HG03139 (cell line): ENCODE data around the gene PDZRN4.
"Not testable (repeated sequence)": the region's sequence is repeated elsewhere in the genome, so short reads cannot be mapped to it uniquely, and the experiment has no call there.

ENCODE experiments used
- ATAC-seq: cut with Tn5 transposase; IDR thresholded peaks from one replicate; pipeline ENCODE4 v1.9.1; 2021; ENCODE audit not compliant: unreplicated experiment

The PDZRN4 gene

DNA sequence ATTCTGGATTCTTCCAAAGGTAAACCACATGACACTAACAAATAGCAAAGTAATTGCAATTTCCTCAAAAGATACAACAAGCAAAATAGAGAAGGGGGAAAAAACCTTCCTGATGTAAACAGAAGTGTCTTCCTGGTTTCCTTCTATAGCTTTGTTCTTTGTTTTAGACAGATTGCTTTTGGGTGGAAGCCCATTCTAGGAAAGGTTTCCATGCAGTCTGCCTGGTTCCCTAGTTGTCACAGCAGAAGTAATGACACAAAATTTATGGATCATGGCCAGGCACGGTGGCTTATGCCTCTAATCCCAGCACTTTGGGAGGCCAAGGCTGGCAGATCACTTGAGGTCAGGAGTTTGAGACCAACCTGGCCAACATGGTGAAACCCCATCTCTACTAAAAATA, 359.0 kb downstream of the PDZRN4 start:
- not testable (repeated sequence) for ATAC-seq

DNA sequence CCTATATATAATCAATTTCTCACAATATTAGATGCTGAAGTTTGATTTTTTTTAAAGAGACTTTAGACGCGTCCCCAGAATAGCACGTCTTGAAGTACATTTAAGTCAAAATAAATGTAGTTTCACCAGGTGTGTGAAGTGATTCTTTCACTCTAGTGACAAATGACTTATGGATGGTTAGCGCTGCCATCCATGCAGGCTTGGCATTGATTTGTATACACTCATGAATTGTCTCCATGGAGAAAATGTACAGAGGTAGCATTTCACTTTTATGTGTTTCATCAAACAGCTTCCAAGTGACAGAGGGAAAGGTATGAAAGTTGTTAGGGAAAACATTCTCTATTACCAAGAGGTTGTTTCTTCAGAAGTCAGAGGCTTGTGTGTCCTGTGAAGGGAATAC, 360.8 kb downstream of the PDZRN4 start:
- no peak for ATAC-seq

DNA sequence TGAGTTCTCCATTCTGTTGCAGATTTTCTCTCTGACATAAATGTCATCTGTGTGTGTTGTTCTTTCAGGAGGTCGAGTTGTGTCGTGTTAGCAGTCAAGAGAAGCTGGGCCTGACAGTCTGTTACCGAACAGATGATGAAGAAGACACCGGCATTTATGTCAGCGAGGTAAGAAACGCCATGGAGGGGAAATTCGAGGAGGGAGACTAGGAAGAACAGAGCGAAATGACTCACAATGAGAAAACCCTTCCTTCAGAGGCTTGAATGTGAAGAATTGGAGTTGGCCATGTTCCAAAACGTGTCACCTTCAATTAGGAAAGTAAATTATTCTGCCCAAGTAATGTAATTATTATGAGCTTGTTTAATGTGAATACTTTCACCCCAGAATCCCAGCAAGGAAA, 364.5 kb downstream of the PDZRN4 start:
- ATAC-seq, result no peak

DNA sequence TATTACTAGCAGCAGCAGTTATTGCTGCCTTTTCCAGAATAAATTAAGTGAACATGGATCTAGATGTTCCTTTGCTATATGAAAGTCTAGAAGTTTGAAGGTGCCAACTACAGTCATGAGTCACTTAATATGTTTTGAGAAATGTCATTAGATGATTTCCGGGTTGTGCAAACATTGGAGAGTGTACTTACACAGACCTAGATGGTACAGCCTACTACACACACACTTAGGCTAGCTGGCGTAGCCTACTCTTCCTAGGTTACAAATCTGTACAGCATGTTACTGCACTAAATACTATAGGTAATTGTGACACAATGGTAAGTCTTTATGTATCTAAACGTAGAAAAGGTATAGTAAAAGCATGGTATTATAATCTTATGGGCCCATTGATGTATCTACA, 368.1 kb downstream of the PDZRN4 start:
- ATAC-seq, result no peak

DNA sequence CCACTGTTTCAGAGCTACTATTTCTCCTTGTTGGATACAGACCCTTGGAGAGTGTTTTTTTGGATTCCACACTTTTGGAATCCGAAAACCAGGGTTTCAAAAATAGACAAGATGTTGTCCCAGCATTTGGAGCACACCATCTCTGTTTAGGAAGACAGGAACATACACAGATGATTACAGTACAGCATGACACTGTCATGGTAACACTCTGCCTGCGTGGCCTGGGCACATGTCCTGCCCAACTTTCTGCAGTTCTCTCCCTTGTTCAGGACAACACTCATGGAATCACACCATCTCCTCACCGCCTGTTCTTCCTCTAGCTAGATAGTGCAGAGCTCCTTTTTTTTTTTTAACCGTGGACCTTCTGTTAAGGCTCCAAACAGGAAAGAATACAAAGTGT, 369.2 kb downstream of the PDZRN4 start:
- no peak for ATAC-seq

DNA sequence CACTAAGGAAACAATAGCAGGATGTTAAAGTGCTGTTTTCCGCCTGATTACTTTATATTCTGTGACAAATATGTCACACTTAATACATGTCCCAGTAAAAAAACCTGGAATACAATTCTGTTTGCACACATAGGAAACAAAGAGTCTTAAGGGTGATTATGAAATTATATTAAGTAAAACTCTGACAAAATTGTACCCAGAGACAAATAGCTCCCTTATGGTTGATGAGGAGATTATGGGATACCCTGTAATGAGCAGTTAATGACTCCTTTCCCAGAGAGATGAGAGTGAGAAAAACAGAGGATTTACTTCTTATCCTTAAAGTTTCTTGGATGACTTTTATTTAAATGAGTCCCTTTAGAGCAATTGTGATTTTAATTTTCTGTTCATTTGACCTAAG, 370.6 kb downstream of the PDZRN4 start:
- no peak for ATAC-seq

DNA sequence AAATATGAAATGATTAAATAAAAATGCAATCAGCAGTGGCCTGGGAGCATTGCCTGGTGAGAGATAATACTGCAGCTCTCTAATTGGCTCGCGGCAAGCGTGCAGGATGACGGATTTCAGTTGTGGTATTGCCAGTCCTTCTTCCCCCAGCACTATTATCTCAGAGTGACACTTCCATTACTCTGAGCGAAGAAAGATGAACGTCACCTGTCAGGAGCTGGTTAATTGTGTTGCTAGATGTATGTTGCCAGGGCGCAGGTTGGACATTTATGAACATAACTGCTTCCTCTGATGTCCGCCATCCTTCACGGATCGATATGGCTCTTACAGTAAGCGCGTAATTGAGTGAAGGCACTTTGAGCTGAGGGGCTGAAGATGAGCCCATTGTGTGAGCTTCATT, 374.9 kb downstream of the PDZRN4 start:
- ATAC-seq, result no peak

DNA sequence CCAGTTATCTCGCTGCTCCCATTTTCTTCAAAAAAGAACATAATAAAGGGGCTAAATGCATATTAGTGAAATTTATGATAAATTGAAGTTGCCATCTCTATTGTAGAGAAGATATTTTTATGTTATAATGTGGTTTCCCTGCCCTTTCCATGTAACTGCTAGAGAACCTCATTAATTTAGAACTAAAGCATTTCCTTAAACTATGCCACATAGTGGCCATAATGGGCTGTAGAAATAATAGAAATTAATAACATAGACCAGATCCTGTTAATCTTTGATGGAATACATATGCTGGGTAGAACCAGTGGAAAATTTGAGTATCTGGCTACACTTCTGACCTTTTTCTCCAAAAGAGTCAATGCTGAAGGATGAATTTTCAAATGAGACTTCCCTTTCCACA, 376.7 kb downstream of the PDZRN4 start:
- no peak for ATAC-seq

DNA sequence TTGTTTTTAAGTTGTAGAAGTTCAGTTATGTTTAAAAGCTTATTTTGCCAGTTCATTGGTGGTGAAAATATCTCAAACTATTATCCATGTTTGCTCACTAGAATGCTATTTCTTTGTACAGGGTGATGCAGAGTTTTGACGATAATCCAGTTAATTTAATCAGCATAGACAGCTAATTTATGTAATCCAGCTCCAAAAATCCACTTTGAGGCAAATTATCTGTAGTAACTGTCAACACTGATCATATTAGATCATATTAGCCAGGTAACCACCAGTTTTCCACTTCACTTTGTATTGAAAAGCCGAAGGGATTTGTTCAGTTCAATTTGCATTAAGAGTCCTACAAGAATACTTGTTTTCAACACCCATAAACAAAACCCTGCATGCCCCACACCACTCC, 378.6 kb downstream of the PDZRN4 start:
- no peak for ATAC-seq

DNA sequence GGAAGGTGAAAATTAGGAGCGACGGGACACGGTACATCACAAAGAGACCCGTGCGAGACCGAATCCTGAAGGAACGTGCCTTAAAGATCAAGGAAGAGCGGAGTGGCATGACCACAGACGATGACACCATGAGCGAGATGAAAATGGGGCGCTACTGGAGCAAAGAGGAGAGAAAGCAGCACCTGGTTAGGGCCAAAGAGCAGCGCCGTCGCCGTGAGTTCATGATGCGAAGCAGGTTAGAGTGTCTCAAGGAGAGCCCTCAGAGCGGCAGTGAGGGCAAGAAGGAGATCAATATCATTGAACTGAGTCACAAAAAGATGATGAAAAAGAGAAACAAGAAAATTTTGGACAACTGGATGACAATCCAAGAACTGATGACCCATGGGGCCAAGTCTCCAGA, 385.3 kb downstream of the PDZRN4 start:
- ATAC-seq, result no peak

DNA sequence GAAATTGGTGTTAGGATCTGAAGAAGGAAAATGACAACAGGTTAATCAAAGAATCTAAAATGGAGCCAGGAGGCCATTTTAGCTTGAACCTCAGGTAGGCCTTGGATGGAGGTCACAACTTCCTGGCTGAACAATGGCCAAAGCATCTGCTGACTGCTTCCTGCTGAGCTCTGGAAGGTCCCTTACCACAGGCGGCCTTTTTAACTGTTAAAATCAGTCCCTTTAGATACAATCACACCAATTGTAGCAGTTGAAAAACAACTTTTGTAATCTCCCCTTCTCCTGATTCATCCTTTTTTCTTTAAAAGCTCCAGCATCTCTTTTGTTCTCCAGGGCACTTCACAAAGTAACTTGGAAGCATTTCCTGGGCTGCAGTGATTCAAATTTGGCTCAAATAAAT, 388.8 kb downstream of the PDZRN4 start:
- ATAC-seq, result no peak

DNA sequence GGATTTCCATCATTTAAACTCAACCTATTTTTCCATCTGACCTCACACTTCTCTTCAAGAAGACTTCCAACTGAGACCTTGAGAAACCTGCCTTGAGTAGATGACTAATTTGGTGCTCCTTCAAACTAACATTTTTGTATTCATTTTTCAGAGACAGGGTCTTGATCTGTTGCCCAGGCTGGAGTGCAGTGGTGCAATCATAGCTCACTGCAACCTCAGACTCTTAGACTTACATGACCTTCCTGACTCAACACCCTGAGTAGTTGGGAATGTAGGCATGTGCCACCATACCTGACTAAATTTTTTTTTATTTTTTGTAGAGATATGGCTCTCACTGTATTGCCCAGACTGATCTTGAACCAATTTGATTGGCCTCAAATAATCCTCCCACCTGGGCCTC, 389.9 kb downstream of the PDZRN4 start:
- ATAC-seq, result no peak

DNA sequence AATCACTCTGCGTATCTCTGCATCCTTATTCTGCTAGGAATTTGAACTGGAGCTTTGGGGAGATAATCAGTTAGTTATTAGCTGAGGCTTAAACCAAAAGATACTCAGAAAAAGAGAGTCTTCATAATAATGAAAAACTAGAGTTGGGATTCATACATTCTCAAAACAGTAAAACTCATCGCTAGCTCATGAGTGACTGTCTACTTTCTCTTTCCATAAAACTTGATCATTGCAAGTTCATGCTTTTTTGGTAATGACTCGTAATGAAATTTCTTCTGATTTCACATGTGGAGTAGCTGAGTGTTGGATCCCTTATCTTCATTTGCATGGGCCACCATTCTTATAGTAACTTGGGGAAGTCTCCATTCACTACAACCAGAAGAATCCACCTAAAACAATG, 397.7 kb downstream of the PDZRN4 start:
- no peak for ATAC-seq

DNA sequence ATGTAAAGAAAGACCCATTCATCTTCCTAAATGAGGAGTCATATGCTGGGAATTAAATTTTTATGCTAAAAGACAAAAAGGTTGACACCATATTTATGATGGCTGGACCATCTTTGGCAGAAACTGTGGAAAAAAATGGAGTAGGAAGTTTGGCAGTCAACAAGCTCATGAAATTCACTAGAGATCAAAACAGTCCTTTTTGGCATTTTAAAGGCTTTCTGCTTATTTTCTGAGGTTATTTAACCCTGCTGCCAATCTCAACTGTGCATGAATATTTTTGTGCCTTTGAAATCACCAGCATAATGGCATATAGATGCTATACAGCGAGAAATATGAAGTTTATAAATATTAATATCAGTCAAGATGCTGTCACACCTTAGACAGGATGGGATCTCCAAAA, 399.5 kb downstream of the PDZRN4 start:
- ATAC-seq, result no peak

DNA sequence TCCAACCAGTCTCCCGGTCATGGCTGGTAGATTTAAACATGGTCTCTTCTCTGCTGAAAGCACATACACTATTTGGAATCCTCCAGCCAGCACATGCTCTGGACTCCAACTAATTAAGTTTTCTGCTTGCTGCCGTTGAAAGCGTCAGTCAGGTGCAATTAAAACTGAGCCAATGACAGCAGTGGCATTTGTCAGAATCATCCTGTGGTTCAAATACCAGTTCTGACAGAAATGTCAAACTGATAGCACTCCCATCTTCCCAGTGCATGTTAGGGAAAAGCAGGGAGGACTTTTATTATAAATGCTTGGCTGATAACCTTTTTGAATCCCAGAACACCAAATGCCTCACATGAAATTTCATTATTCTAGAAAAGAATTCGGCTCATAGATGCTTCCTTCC, 401.8 kb downstream of the PDZRN4 start:
- no peak for ATAC-seq

DNA sequence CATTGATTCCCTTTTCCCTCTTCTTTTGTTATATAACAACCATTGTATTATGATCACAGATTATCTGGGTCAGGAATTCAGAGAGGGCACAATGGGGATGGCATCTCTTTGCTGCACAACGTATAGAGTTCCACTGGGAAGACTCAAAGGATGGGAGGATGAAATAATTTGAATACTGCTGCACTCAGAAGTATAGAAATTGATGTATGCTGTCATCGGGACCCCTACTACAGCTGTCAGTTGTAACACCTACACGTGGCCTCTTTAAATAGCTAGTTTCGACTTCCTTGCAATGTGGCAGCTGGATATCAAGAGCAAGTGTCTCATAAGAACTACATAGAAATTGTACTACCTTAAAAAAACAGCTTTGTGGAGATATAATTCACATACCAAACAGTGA, 408.1 kb downstream of the PDZRN4 start:
- no peak for ATAC-seq

DNA sequence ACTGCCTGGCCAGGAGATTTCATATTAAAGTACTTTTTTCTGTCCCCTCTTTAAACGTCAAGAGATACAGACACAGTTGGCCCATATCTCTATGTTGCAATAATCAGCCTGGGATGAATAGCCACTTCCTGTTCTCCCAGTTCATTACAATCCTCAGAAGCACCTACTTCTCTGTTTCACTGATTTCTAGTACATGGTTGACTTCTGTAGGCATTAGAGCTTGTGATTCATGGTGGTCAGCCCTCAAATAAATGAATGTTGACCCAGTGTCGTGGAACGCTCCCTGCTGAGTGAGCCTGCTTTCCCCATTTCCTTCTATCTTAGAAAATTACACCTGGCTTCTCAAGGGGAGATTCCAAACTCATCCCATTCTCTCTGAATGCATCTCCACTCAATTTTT, 416.7 kb downstream of the PDZRN4 start:
- no peak for ATAC-seq

DNA sequence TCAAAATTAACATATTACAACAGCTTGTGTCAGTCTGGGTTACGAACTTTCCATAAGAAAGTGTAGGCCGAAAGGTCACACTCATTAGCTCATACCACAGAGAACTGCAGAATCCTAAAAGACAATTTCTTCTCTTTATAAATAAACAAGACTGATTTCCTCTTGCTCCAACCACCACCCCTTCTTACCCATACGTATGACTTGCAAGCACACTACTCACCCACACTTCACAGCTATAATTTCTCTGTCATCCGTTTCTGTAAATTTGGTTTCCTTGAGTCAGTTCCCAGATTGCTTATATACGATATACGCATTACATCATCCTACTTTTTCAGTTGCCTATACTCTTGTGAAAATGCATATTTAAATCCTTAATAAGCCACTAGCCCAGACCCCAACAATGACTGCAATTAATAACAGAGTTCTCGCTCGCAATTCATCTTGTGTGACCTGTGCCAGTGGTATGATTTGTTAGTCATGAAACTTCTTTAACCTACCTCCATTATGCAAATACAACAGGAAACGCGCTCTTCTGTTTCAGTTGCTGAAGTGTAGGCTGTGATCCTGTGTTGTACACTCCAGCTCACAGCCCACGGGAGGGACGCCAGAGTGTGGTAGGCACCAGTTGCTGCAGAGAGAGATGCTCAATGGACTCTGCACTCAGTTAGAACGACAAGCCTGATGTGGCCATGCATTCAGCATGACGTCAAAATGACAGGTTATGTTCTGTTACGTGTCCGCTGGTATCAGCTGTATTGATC, 417.6 kb downstream of the PDZRN4 start:
- ATAC-seq, result no peak

DNA sequence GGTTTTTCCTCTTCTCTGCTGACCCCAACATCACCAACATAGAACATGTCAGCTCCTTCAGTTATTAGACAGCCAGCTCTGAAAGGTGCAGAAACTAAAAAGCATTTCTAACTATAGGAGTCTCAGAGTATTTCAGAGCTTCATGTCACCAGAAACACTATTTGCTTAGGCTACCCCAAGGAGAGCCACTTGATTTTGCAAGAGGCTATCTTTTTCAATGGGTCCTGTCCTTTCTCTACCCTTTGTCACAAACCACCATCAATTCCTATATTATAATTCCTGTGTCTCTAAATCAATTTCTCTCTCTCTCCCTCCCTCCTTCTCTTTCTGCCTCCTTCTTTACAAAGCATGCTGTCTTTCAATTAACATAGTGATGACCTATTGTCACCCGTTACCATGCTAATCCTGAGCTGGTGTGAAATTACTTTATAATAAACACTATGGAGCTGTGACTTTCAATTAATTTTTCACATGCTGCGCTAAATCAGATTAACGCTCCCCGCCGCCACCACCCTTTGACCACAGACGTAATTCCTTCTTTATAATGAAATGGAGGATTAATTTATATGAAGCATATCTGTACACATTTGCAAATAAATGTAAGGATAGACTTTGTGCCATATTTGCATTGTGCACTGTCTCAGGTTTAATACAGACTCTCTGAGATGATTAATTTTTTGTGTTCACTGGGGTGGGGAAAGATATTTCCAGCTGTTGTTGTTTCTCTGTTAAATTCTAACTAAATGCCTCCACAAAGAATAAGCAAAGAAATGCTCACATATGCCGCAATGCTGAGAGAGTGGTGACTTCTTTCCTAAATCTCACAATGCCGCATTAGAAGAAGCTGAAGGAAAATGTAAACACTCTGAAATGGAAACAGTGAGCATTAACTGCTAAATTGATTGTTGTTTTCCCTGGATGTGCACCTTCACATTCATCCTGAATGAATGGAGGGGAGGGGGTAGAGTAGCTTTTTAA, 418.6 kb downstream of the PDZRN4 start:
- ATAC-seq, result no peak

DNA sequence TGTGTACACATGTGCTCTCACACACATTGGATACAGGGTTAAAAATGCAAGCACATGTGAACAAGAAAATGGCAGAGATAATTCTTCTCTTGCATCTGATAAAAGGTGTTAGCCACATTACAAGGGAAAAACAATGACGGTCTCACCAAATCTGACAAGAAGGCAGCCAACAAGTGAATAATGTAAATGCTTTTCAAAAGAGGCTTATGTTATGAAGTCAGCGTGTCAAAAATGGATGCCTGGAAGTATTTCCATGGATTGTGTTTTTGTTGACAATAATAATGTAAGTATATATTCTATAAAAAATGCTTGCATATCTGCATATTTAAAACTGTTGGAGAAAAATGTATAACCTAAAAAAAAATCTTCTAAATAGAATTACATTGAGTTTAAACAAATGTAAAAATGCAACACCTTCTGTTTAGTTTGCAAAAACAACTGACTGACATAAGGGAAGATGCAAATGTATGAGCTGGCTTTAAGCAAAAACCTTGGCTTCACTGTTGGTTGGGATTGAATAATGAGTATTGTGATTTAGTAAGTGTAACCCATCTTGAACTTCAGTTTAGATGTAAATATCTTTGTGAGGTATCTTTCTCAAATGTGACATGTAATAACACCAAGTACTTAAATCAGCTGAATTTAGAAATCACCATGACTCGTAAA, 424.9 kb downstream of the PDZRN4 start:
- no peak for ATAC-seq

DNA sequence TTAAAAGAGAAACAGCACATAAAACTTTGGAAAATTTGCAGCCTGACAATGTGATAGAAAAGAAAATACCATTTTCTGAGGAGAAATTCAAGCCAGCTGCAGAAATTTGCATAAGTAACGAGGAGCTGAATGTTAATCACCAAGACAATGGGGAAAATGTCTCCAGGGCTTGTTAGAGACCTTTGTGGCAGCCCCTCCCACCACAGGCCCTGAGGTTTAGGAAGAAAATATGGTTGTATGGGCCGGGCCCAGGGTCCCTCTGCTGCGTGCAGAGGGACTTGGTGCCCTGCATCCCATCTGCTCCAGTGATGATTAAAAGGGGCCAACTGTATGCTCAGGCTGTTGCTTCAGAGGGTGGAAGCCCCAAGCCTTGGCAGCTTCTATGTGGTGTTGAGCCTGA, 427.1 kb downstream of the PDZRN4 start:
- not testable (repeated sequence) for ATAC-seq

DNA sequence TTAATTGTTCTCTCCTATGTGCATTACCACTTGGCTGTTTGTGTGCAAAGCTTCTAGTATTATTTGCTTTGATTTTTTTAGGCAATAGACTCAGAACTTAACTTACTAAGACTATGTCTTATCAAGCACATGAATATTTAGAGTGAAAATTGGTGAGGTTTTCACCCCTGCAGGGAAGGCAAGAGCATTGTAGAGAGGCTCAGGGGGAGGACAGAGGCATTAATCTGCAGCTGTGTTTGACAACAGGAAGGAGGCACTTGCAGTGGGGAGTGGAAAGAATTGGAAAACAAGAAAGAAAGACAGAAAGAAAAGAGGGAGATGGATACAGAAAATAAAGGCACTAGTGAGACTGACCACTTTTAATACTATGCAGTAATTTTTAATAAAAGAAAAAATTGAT, 431.6 kb downstream of the PDZRN4 start:
- no peak for ATAC-seq
